ENCODE data around the gene STARD9.

Gene STARD9

GRCh38 chr15:42696626-42697025 is 121.2 kb downstream of the STARD9 start:
- DNase-seq, result no peak

GRCh38 chr15:42704492-42704926 is 129.1 kb downstream of the STARD9 start:
- peak; percentile 27 for DNase-seq

GRCh38 chr15:42705336-42705735 is 129.9 kb downstream of the STARD9 start:
- no peak for DNase-seq

GRCh38 chr15:42707068-42707467 is 131.7 kb downstream of the STARD9 start:
- no peak for DNase-seq

GRCh38 chr15:42707873-42708544 is 132.6 kb downstream of the STARD9 start:
- DNase-seq, result no peak

GRCh38 chr15:42710662-42711061 is 135.3 kb downstream of the STARD9 start:
- DNase-seq, result no peak

- DNase-seq, result no peak
Measured at GRCh38 chr15:42711746-42712145, 136.3 kb downstream of the STARD9 start.

GRCh38 chr15:42712584-42712983 is 137.2 kb downstream of the STARD9 start:
- no peak for DNase-seq

- DNase-seq, result no peak
Measured at GRCh38 chr15:42716125-42716524, 140.7 kb downstream of the STARD9 start.

- DNase-seq, result no peak
Measured at GRCh38 chr15:42716626-42717025, 141.2 kb downstream of the STARD9 start.

- DNase-seq, result no peak
Measured at GRCh38 chr15:42719043-42719442, 143.6 kb downstream of the STARD9 start.

- DNase-seq, result no peak
Measured at GRCh38 chr15:42720071-42720470, 144.7 kb downstream of the STARD9 start.

GRCh38 chr15:42721016-42721415 is 145.6 kb downstream of the STARD9 start:
- no peak for DNase-seq

- DNase-seq, result no peak
Measured at GRCh38 chr15:42721916-42722315, 146.5 kb downstream of the STARD9 start.

- DNase-seq, result no peak
Measured at GRCh38 chr15:42723068-42723467, 147.7 kb downstream of the STARD9 start.

- DNase-seq, result no peak
Measured at GRCh38 chr15:42724276-42724675, 148.9 kb downstream of the STARD9 start.

- DNase-seq, result no peak
Measured at GRCh38 chr15:42725331-42725903, 150.0 kb downstream of the STARD9 start.

GRCh38 chr15:42726114-42726513 is 150.7 kb downstream of the STARD9 start:
- no peak for DNase-seq

GRCh38 chr15:42727750-42728381 is 152.5 kb downstream of the STARD9 start:
- DNase-seq, result no peak

- DNase-seq, result no peak
Measured at GRCh38 chr15:42728560-42728959, 153.2 kb downstream of the STARD9 start.

- DNase-seq, result no peak
Measured at GRCh38 chr15:42728972-42729371, 153.6 kb downstream of the STARD9 start.

GRCh38 chr15:42729409-42729808 is 154.0 kb downstream of the STARD9 start:
- no peak for DNase-seq

- DNase-seq, result no peak
Measured at GRCh38 chr15:42730135-42730534, 154.7 kb downstream of the STARD9 start.

GRCh38 chr15:42730536-42730935 is 155.1 kb downstream of the STARD9 start:
- no peak for DNase-seq

All from effector CD8-positive, alpha-beta T cell (primary cell).